Skeletal muscle tissue (tissue), 4 donors: ENCODE data around the gene TNFRSF18. TPM values are rescaled to one million over a fixed set of nuclear protein-coding genes. Genes with fewer than 3 reads are reported as not detected.

Experiments
- H3K27ac ChIP-seq: one replicate; pipeline ENCODE4 v1.7.0; 2013; ENCODE audit warnings: mild to moderate bottlenecking, low read depth, low read length, inconsistent platforms
- H3K27me3 ChIP-seq, 3 donors: one replicate each; pipeline ENCODE4 v1.7.0; 2013; ENCODE audit warnings: low read length in 3 of 3; ENCODE audit not compliant: control insufficient read depth in 3 of 3, insufficient read depth in 3 of 3
- H3K36me3 ChIP-seq, 3 donors: one replicate each; pipeline ENCODE4 v1.7.0; 2013; ENCODE audit warnings: low read length in 3 of 3; ENCODE audit not compliant: control insufficient read depth in 3 of 3, insufficient read depth in 3 of 3
- H3K4me1 ChIP-seq, 3 donors: one replicate each; pipeline ENCODE4 v1.7.0; 2013; ENCODE audit warnings: low read length in 3 of 3, mild to moderate bottlenecking in 3 of 3; ENCODE audit not compliant: control insufficient read depth in 3 of 3, insufficient read depth in 3 of 3
- H3K4me3 ChIP-seq, 3 donors: one replicate each; pipeline ENCODE4 v1.7.0; 2013; ENCODE audit warnings: low read length in 3 of 3
- H3K9ac ChIP-seq, 3 donors: one replicate each; pipeline ENCODE4 v1.7.0; 2013; ENCODE audit warnings: low read length in 3 of 3, mild to moderate bottlenecking in 3 of 3, moderate library complexity in 2 of 3, low read depth in 1 of 3
- H3K9me3 ChIP-seq, 3 donors: one replicate each; pipeline ENCODE4 v1.7.0; 2013; ENCODE audit warnings: low read length in 3 of 3; ENCODE audit not compliant: control insufficient read depth in 3 of 3
- total RNA-seq: library from RNA; depleted of rRNA; stranded (reverse); fragments of >200 nt; gene quantifications from one replicate; pipeline ENCODE4 v1.2.3, GENCODE V29; 2014
- donor health status: Osteomylitis.

TNFRSF18 gene
- total RNA-seq, 1 donor from 2014 or later: 1.6 TPM

- Histone ChIP-seq H3K9me3 (no peaks in the 10 kb centered on the region), H3K27me3 (no peaks in the 10 kb centered on the region), H3K9ac (no peak overlapping the region), H3K36me3 (peaks cover 54 to 63% (median 60%) of the 10 kb centered on the region in 3 donors), H3K27ac (no peak overlapping the region), H3K4me3 (no peak overlapping the region), H3K4me1 (peaks cover 0 to 13% (median 9%) of the 10 kb centered on the region in 3 donors)
These were observed 15.6 kb upstream of the TNFRSF18 start for GRCh38 chr1:1221887-1222574.

- Histone ChIP-seq H3K9ac (no peak overlapping the region), H3K9me3 (no peaks in the 10 kb centered on the region), H3K36me3 (peaks cover 52 to 60% (median 58%) of the 10 kb centered on the region in 3 donors), H3K27me3 (no peaks in the 10 kb centered on the region), H3K4me3 (no peak overlapping the region), H3K27ac (no peak overlapping the region), H3K4me1 (peaks cover 3 to 10% (median 7%) of the 10 kb centered on the region in 3 donors)
These were observed 13.8 kb upstream of the TNFRSF18 start for GRCh38 chr1:1220197-1220596.

- no peak overlapping the region for H3K27ac ChIP-seq
- H3K27me3 ChIP-seq: no peaks in the 10 kb centered on the region
- no peak overlapping the region for H3K4me3 ChIP-seq
- H3K9me3 ChIP-seq: no peaks in the 10 kb centered on the region
- no peak overlapping the region for H3K9ac ChIP-seq
- peaks cover 50 to 60% (median 57%) of the 10 kb centered on the region in 3 donors for H3K36me3 ChIP-seq
- peaks cover 7 to 13% (median 9%) of the 10 kb centered on the region in 3 donors for H3K4me1 ChIP-seq
These were observed 12.9 kb upstream of the TNFRSF18 start for GRCh38 chr1:1219341-1219740.

GRCh38 chr1:1218524-1219200 is 12.3 kb upstream of the TNFRSF18 start:
- Histone ChIP-seq H3K27ac (no peak overlapping the region), H3K4me1 (peaks cover 7 to 14% (median 9%) of the 10 kb centered on the region in 3 donors), H3K36me3 (peaks cover 50 to 60% (median 57%) of the 10 kb centered on the region in 3 donors), H3K27me3 (no peaks in the 10 kb centered on the region), H3K4me3 (no peak overlapping the region), H3K9me3 (no peaks in the 10 kb centered on the region), H3K9ac (no peak overlapping the region)

GRCh38 chr1:1217621-1218523 is 11.5 kb upstream of the TNFRSF18 start:
- Histone ChIP-seq H3K36me3 (peaks cover 44 to 54% (median 50%) of the 10 kb centered on the region in 3 donors), H3K9ac (no peak overlapping the region), H3K9me3 (no peaks in the 10 kb centered on the region), H3K4me3 (no peak overlapping the region), H3K4me1 (peaks cover 7 to 14% (median 13%) of the 10 kb centered on the region in 3 donors), H3K27me3 (no peaks in the 10 kb centered on the region), H3K27ac (no peak overlapping the region)

GRCh38 chr1:1216770-1217620 is 10.6 kb upstream of the TNFRSF18 start:
- H3K36me3 ChIP-seq: peaks cover 38 to 45% (median 43%) of the 10 kb centered on the region in 3 donors
- no peak overlapping the region for H3K9ac ChIP-seq
- H3K4me3 ChIP-seq: no peak overlapping the region
- no peaks in the 10 kb centered on the region for H3K27me3 ChIP-seq
- H3K4me1 ChIP-seq: peaks cover 7 to 14% (median 13%) of the 10 kb centered on the region in 3 donors
- H3K9me3 ChIP-seq: no peaks in the 10 kb centered on the region
- peak overlapping the region; percentile 30 for H3K27ac ChIP-seq

GRCh38 chr1:1215881-1216605 is 9.7 kb upstream of the TNFRSF18 start:
- Histone ChIP-seq H3K27me3 (no peaks in the 10 kb centered on the region), H3K9me3 (no peaks in the 10 kb centered on the region), H3K4me3 (no peak overlapping the region), H3K4me1 (peaks cover 7 to 14% (median 13%) of the 10 kb centered on the region in 3 donors), H3K27ac (peak overlapping the region; percentile 30), H3K36me3 (peaks cover 30 to 37% (median 35%) of the 10 kb centered on the region in 3 donors), H3K9ac (no peak overlapping the region)

- Histone ChIP-seq H3K27ac (no peak overlapping the region), H3K4me1 (peaks cover 7 to 14% (median 13%) of the 10 kb centered on the region in 3 donors), H3K36me3 (peaks cover 22 to 34% (median 26%) of the 10 kb centered on the region in 3 donors), H3K9ac (peak overlapping the region in 1 of 3 donors; percentile 25), H3K4me3 (no peak overlapping the region), H3K9me3 (no peaks in the 10 kb centered on the region), H3K27me3 (no peaks in the 10 kb centered on the region)
These were observed 8.8 kb upstream of the TNFRSF18 start for GRCh38 chr1:1215080-1215676.
